HG02759 (cell line): ENCODE data around the gene ASCL4.
"Not testable (repeated sequence)": the region's sequence is repeated elsewhere in the genome, so short reads cannot be mapped to it uniquely, and the experiment has no call there.

Source experiments
- ATAC-seq: cut with Tn5 transposase; IDR thresholded peaks from one replicate; pipeline ENCODE4 v1.9.1; 2021; ENCODE audit warnings: mild to moderate bottlenecking, moderate library complexity; ENCODE audit not compliant: unreplicated experiment

Gene ASCL4, protein sequence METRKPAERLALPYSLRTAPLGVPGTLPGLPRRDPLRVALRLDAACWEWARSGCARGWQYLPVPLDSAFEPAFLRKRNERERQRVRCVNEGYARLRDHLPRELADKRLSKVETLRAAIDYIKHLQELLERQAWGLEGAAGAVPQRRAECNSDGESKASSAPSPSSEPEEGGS

DNA sequence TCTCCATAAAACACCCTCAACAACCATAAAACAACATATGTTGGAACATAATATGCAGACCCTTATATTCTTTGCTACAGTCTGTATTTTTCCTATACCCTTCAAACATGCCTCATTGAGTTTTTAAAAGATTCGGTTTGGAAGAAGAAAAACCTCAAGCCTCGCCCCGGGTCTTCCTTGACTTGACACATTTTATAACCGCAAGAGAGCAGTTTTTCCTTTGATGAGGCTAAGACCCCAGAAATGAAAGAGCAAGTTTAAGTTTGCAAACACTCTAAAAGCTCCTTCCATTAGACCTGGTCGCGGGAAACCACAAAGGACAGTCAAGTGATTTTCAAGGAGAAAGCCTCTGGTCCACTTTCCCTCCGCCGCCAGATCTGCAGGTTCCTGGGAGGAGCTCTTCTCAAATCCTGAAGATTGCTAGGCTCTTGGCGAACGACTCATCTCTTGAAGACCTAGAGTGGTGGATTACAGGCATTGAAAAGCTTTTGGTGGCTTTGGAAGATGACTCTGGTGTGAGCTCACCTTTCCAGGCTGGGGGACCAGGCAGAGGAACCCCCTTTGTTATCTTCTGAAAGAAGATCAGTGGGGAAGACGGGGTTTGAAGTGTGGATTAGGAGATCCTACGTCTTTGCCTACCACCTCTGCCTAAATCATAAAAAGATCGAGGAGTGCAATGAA lies at the start of gene ASCL4:
Gene ASCL4, plus strand, starts transcription at position 356 of the 681 bp plus-strand sequence. CDS start 515 bp downstream, outside the sequence.
- no peak for ATAC-seq

DNA sequence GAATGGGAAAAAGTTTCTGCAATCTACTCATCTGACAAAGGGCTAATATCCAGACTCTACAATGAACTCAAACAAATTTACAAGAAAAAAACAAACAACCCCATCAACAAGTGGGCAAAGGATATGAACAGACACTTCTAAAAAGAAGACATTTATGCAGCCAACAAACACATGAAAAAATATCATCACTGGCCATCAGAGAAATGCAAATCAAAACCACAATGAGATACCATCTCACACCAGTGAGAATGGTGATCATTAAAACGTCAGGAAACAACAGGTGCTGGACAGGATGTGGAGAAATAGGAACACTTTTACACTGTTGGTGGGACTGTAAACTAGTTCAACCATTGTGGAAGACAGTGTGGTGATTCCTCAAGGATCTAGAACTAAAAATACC lies 47.2 kb upstream of the ASCL4 start:
- not testable (repeated sequence) for ATAC-seq

DNA sequence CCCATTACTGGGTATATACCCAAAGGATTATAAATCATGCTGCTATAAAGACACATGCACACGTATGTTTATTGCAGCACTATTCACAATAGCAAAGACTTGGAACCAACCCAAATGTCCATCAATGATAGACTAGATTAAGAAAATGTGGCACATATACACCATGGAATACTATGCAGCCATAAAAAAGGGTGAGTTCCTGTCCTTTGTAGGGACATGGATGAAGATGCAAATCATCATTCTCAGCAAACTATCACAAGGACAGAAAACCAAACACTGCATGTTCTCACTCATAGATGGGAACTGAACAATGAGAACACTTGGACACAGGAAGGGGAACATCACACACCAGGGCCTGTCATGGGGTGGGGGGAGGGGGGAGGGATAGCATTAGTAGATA lies 46.8 kb upstream of the ASCL4 start:
- not testable (repeated sequence) for ATAC-seq

DNA sequence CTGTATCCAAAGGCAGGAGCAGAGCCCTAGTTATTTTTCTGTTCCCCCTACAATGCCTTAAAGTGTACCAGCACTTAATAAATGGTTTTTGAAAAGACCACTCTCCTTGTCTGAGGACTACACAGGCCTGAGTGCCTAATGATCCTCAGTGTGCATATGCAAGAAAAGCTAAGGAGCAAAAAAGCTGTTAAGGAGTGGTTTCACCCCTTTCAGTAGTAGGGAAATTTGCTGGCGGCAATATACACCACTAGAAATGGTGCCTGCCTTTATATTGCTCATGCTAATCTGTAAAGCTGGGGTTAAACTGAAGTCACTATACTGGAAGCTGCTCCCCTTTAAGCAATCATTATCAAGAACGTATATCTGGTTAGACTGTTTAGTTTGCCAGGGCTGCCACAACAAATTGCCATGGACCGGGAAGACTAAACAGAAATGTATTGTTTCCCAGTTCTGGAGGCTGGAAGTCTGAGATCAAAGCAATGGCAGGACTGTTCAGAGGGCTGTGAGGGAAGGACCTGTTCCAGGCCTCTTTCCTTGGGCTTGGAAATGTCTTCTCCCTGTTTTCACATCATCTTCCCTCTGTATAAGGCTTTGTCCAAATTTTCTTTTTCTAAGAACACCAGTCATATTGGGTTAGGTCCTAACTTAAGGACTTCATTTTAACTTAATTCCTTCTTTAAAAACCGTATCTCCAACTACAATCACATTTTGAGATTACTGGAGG lies 43.7 kb upstream of the ASCL4 start:
- no peak for ATAC-seq

DNA sequence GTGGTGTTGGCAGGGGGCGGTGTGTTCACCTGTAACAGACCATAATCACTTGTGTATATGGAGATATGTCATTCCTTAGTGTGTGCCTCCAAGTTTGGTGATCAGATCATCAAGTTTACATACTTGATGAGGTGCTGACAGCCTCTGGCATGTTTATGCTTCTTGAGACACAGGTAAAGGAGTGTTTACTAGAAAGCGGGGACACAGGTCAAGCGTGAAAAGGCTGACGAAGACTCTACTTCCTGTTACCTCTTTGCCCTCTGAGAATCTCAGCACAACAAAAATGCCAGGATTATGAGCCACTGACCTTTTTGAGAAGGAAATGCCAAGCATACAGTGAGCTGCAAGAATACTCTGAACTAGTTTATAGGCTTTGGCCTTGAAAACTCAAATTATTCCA lies 43.1 kb upstream of the ASCL4 start:
- ATAC-seq = no peak

DNA sequence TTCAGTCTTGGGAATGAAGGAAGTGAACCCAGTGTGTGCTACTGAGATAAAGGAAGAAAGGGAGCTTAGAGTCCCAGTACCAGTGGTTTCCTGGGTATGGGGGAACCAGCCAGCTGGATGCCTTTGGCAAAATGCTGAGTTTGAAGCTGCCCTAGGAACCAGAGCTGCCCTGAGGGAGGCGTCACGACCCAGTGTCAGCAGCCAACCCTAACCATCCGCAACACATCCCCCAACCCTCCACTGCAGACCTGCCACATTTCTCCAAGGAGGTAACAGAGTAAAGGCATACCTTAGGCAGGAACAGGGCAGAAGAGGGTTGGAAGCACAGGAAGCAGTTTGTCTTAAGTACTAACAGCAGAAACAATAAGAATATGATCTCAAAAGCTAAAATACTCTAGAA lies 42.1 kb upstream of the ASCL4 start:
- no peak for ATAC-seq

DNA sequence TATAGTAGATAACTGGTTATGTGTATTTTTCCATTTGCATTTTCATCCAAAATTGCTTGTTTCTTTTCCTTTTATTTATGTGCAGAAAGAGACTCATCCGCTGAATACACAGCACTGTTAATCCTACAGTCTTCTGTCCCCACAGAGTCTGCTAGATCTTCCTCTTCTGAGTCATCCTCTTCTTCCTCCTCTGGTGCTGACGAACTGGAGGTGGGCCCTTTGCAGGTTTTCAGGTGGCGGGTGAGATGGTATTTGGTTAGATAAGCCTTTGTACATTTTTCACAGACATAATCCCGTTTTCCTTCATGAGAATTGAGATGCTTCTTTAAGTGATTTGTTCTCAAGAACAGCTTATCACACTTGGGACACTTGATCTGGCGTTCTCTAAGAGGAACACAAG lies 40.4 kb upstream of the ASCL4 start:
- no peak for ATAC-seq

DNA sequence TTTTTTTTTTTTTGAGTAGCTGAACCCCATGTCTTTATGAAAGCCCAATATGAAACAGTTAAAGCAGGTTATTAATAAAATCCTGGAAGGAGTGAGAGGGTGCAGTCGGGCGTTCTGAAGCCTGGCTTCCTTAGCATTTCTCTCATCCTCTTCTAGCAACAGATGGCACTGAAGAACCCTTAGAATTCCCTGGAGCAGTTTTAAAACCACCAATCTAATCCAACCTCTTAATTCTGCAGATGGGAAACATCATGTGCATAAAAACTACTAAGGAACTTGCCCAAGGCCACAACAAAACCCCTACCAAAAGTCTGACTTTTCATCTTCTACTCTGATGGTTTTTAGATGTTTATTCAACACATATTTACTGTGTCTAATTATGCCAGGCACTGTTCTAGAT lies 38.7 kb upstream of the ASCL4 start:
- ATAC-seq = no peak

DNA sequence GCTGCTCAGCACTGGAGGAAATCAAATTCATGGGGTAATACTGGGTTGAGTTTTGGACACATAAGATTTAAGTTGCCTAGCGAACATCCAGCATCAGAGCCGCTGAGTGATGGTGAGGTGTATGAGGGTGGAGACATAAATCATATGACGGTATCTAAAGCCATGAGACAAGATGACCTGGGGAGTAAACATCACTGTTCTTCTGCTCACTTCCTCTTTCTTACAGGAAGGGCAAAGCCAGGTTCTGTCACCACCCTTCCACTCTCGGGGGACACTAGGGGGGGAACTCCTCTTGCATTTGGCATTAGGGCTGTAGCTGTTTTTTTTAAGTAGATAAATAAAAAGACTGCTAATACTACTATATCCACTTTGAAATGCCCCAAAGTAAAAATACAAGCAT lies 37.6 kb upstream of the ASCL4 start:
- ATAC-seq = peak; percentile 96

DNA sequence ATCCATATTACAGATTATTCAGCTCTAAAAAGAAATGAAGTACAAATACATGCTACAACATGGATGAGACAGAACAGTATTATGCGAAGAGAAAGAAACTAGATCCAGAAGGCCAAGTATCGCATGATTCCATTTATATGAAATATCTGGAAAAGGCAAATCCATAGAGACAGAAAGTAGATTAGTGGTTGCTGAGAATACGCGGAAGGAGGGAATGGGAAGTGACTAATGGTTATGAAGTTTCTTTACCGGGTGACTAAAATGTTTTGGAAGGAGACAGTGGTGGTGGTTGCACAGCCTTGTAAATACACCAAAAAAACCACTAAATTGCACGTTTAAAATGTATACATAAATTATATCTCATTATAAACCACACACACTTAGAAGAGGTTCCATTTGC lies 26.0 kb upstream of the ASCL4 start:
- no peak for ATAC-seq

DNA sequence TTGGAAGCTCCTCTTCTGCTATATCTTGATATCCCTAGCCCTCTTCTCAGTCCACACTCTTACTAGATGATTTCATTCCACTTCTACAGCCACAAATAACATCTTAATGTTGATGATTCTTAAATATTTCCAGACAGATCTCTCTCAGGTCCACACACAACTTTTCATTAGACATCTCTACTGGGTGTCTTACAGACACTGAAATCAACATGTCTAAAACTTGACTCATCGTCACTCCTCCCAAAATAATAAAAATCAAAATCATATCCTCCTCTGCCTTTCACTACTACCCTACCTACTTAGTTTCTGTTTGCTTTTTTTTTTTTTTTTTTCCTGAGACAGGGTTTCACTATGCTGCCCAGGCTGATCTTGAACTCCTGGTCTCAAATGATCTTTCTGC lies 25.4 kb upstream of the ASCL4 start:
- ATAC-seq = no peak

DNA sequence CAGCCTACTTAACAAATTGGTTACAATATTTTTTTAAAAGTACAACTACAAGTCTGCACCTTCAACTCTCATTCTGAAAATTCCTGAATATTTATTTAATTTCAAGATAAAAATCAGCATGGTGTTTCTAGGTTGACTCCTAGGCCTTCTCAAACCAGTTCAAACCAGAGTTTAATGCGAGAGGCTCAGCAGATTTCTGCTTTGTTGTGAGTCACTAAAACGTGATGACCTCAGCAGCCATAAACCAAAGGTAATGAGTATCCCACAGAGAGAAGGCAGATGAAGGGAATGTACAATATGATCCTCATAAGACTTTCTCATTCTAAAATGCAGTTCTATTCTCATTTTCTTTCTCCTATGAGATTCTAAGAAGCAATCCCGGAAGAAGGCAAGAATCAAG lies 15.1 kb upstream of the ASCL4 start:
- no peak for ATAC-seq

DNA sequence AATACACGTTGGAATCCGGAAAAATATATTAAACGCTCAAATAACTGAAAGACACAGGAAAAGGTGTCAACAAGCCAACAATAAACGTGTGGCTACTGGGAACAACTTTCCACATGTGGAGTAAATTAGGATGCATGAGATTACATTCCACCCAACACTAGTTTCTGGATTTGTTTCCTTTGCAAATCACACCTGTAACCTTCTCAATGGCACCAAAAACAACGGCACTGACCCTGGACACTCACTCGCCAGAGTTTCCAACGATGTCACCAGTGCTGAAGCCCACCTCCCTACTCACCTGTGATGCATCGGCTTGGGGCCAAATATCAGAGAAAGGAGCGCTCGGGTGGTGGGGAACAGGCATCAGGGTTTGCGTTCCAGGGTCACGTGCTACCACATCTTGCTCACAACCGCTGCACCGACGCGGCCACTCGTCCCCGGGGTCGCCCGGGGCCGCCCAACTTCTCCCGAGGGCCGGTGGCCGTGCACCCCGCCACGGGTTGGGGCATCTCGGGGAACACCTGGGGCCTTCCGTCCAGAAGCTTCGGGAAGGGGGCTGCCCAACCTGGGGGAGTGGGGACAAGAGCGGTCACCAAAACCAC lies 14.2 kb upstream of the ASCL4 start:
- peak; percentile 29 for ATAC-seq

DNA sequence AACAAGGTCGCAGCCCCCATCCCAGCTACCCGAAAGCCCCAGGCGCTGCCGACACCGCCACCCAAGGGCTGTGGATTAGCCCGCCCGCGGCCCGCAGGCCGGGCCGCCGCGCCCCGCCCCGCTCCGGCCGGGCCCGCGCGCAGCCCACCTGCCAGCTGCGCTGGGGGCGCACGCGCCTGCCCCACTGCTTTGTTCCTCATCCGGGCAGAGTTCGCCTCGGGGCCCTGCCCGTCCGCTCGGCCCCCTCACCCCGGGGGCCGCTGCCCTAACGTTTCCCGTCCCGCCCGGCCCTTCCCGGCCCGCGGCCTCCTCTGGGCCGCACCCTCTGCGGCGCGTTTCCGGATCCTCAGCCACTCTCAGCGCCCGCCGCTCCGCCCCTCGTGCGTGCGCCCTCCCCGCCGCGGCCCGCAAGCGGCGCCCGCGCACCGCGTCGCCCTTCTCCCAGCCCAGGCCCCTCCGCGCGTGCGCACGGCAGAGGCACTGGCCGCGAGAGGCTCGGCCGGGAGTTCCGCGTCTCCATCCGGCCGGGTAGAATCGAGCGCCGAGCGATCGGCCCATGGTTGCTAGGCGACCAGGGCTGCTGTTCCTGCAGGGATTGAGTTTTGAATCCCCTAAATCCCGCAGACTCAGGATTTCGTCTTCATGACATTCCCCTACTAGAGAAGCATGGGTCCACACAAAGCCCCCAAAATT lies 13.5 kb upstream of the ASCL4 start, which contains the start of gene PRDM4:
Gene PRDM4, minus strand, starts transcription at position 329 of the 693 bp plus-strand sequence. CDS start 622 bp downstream, outside the sequence.
- peak; percentile 94 for ATAC-seq

DNA sequence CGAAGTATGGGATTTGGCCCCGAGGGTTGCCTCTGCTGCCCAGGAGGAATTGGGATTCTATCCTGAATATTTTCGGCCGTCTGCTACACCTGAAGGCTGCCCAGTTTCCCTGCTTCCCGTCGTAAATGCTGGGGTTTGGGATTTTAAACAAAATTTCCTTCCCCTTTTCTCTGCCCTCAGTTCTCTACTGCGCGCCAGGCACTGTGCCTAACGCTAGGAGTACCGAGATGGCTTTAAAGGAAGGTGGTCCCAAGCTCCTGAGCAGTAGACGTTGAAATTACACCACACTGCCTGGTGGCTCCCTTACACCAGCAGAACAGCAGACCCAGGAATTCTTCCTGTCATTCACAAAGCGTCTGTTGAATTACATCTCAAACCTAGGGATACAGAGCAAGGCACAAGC lies 13.0 kb upstream of the ASCL4 start:
- ATAC-seq = no peak

DNA sequence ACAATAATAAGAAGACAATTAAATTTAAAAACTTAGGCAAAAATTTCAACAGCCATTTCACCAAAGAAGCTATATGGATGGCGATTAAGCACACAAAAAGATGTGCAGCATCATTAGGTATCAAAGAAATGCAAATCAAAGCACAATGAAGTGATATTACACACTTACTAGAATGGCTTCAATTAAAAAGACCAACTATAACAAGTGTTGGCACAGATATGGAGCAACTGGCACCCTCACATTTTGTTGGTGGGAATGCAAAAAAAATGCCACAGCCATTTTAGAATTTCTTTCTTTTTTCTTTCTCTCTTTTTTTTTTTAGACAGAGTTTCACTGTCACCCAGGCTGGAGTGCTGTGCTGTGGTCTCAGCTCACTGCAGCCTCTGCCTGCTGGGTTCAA lies 11.6 kb upstream of the ASCL4 start:
- ATAC-seq = no peak

DNA sequence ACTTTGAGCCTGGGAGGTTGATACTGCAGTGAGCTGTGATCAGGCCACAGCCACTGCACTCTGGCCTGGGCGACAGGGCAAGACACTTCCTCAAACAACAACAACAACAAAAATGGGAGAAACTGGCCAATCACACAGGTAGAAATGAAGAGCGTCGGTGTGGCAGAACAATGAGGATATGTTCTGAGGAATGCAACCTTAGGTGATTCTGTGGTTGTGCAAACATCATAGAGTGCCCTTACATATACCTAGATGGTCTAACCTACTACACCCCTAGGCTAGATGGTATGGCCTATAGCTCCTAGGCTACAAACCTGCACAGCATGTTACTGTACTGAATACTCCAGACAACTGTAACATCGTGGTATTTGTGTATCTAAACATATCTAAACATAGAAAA lies 9.9 kb upstream of the ASCL4 start:
- ATAC-seq = no peak

DNA sequence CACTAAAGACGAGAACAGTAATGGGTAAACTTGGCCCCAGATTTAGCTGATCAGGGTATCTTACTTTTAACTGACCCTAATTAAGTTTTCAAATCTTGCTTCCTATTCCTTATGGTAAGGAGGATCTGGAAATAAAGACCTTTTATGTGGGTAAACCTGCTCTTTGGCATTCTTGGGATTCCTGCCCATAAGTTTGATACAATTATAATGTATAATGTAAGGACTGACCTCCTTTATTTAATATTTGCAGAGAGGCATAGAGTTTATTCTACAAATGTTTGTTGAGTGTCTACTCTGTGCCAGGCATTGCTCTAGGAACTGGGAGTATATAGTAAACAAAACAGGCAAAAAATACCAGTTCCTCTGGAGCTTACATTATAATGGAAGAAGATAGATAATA lies 9.2 kb upstream of the ASCL4 start:
- no peak for ATAC-seq

DNA sequence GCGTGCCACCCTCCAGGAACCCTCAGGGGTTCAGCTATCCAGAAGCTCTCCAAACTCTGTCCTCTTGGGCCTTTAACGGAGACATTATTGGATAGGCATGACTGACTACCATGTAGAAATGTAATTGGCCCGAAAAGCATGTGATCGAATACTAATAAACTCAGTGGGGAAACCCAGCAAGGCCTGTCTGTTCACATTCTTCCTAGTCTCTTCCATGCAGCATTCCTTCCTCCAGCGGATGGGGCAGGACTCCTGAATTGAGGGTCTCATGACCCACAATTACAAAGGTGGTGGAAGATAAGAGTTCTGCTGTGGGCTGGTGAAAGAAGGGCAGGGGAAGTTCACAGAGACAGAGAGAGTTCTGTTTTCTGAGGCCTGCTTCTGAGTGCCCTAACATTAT lies 7.0 kb upstream of the ASCL4 start:
- ATAC-seq = no peak

DNA sequence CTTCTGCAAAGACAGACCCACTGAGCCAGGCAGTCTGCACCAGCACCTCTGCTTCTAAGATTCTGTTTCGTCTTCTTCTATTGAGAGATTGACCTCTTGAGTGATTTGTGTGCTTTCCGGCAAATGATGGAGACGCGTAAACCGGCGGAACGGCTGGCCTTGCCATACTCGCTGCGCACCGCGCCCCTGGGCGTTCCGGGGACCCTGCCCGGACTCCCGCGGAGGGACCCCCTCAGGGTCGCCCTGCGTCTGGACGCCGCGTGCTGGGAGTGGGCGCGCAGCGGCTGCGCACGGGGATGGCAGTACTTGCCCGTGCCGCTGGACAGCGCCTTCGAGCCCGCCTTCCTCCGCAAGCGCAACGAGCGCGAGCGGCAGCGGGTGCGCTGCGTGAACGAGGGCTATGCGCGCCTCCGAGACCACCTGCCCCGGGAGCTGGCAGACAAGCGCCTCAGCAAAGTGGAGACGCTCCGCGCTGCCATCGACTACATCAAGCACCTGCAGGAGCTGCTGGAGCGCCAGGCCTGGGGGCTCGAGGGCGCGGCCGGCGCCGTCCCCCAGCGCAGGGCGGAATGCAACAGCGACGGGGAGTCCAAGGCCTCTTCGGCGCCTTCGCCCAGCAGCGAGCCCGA lies 703 bp downstream of the ASCL4 start:
- no peak for ATAC-seq

DNA sequence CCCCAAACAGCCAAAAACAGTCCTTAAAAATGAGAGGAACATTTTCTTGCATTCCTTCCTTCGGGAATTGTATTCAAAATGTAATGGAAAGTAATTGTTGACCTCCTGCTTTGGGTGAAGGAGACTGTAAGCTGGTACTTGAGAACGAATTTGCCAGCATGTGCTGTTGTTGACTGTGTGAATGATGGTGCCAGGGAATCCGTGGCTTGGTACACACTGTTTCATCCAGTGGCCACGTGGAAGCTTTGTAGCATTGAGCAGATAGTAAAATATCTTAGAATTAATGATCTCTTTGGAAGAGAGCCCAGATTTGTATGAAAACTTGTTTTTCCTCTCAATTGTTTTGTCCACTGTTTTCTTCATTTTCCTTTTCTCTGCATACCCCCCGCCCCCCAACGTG lies 1.7 kb downstream of the ASCL4 start:
- no peak for ATAC-seq
